ENCODE results near the gene TBX6. TPM values are rescaled to one million over a fixed set of nuclear protein-coding genes. Genes with fewer than 3 reads are reported as not detected.

Gene TBX6
- total RNA-seq, 1 experiment from 2014 or later, result 3.6 TPM

DNA sequence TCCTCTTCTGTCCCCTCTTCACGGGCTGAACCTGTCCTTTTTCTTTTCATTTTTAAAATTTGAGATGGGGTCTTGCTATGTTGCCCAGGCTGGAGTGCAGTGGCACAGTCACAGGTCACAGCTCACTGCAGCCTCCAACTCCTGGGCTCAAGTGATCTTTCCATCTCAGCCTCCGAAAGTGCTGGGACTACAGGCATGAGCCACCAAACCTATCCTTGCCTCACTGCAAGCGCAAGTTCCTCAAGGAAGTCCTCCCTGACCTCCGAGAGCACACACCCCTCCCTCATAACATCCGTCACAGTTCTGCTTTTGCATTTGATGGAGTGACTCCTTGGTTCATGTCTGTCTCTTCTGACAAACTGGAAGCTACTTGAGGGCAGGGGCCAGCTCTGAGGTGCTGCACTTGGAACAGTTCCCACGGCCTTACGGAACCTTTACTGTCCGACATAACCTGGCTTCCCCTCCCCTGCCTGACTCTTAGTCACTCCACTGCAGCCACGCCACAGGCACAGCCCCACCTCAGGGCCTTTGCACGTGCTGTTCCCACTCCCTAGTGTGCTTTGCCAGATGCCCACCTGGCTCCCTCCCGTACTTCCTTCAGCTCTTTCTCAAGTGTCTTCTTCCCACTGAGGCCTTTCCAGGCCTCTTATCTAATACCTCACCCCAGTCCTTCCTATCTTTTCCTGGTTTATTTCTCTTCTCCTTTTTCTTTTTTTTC lies 4.4 kb downstream of the TBX6 start:
- CTCF ChIA-PET, result no interaction called here
- TF ChIP-seq, protein P1, sequence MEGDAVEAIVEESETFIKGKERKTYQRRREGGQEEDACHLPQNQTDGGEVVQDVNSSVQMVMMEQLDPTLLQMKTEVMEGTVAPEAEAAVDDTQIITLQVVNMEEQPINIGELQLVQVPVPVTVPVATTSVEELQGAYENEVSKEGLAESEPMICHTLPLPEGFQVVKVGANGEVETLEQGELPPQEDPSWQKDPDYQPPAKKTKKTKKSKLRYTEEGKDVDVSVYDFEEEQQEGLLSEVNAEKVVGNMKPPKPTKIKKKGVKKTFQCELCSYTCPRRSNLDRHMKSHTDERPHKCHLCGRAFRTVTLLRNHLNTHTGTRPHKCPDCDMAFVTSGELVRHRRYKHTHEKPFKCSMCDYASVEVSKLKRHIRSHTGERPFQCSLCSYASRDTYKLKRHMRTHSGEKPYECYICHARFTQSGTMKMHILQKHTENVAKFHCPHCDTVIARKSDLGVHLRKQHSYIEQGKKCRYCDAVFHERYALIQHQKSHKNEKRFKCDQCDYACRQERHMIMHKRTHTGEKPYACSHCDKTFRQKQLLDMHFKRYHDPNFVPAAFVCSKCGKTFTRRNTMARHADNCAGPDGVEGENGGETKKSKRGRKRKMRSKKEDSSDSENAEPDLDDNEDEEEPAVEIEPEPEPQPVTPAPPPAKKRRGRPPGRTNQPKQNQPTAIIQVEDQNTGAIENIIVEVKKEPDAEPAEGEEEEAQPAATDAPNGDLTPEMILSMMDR (IDR thresholded peaks at IDR 0.05; ENCODE audit: unreplicated experiment), result no peak
- no TSS peak for BruUV-seq (replicated peaks)
- no peak for DNase-seq
- peaks cover 72% of the 10 kb centered on the region for H3K36me3 Mint-ChIP-seq (ENCODE audit: insufficient read depth, unreplicated experiment)
- intact Hi-C loops (cut with micrococcal nuclease; ENCODE audit: unreplicated experiment), result no loop called here
- no peaks in the 10 kb centered on the region for H3K9me3 Mint-ChIP-seq (ENCODE audit: low read depth, unreplicated experiment)
- no peak overlapping the region for H3K27ac Mint-ChIP-seq (ENCODE audit: unreplicated experiment)
- H3K4me3 Mint-ChIP-seq (ENCODE audit: low read depth, unreplicated experiment), result no peak overlapping the region
- no peaks in the 10 kb centered on the region for H3K27me3 Mint-ChIP-seq (ENCODE audit: unreplicated experiment)
- peaks cover 39% of the 10 kb centered on the region for H3K4me1 Mint-ChIP-seq (ENCODE audit: low read depth, unreplicated experiment)

DNA sequence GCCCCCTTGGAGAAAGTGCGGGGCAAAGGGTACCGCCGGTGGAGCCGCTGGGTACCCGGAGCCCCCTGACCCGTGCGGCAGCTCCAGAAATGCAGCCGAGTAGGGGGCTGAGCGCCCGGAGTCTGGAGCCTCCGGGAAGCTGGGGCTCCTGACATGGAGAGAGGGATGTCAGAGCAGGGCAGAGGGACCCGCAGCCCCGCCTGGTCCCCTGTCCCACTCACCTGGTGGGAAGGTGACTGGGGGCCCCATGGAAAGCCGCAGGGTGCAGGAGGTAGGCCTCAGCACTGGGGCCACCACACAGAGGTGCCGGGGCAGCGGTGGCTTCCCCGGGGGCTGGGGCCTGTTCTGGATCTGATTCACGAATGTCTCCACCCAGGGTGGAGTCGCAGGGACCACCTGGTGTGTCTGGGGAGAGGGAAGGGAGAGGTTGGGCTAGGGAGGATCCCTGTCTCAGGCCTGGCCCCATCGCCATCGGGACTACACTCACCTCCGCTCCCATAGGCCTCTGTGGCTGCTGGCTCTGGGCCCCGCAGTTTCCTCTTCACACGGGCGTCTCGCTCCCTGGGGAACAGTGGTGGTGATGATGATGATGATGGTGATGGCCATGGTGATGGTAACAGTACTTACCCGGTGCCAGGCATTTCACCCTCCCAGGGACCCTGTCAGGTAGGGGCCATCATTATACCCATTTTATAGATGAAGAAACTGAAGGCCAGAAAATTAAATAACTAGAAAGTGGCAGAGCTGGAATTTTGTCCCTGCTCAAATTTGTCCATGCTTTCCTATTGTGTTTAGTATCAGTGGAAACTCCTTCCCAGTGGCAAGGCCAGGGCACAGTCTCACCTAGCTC lies 5.2 kb downstream of the TBX6 start:
- Mint-ChIP-seq H3K27me3 (ENCODE audit: unreplicated experiment) (no peaks in the 10 kb centered on the region), H3K27ac (ENCODE audit: unreplicated experiment) (peak overlapping the region; percentile 28), H3K36me3 (ENCODE audit: insufficient read depth, unreplicated experiment) (peaks cover 72% of the 10 kb centered on the region), H3K4me1 (ENCODE audit: low read depth, unreplicated experiment) (peaks cover 30% of the 10 kb centered on the region), H3K9me3 (ENCODE audit: low read depth, unreplicated experiment) (no peaks in the 10 kb centered on the region), H3K4me3 (ENCODE audit: low read depth, unreplicated experiment) (no peak overlapping the region)
- no TSS peak for BruUV-seq (replicated peaks)
- TF ChIP-seq, protein P1 (IDR thresholded peaks at IDR 0.05; ENCODE audit: unreplicated experiment), result no peak
- DNase-seq, result no peak
- intact Hi-C loops (cut with micrococcal nuclease; ENCODE audit: unreplicated experiment), result no loop called here
- CTCF ChIA-PET, result no interaction called here

DNA sequence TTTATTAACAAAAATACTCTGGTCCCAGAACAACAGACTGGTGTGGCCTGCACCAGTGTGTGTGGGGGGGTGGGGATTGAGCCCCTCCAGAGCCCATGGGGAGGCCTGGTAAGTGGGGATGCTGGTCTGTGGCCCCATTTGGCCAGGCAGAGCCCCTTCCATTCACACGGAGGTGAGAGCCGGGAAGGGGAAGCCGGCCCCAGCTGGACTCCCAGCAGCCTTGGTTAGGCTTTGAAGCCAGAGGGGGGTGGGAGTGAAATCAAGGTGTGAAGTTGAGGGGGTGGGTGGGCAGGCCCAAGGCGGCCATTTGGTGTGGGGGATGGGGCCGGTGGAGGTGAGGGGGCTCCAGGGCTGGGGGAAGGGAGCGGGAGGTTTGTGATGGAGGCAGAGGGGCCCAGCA lies 5.9 kb downstream of the TBX6 start:
- H3K36me3 Mint-ChIP-seq (ENCODE audit: insufficient read depth, unreplicated experiment), result peaks cover 74% of the 10 kb centered on the region
- no peak for DNase-seq
- intact Hi-C loops (cut with micrococcal nuclease; ENCODE audit: unreplicated experiment), result no loop called here
- BruUV-seq (replicated peaks), result no TSS peak
- CTCF ChIA-PET, result no interaction called here
- no peaks in the 10 kb centered on the region for H3K9me3 Mint-ChIP-seq (ENCODE audit: low read depth, unreplicated experiment)
- no peak overlapping the region for H3K4me3 Mint-ChIP-seq (ENCODE audit: low read depth, unreplicated experiment)
- H3K27ac Mint-ChIP-seq (ENCODE audit: unreplicated experiment), result no peak overlapping the region
- TF ChIP-seq, protein P1 (IDR thresholded peaks at IDR 0.05; ENCODE audit: unreplicated experiment), result no peak
- peaks cover 28% of the 10 kb centered on the region for H3K4me1 Mint-ChIP-seq (ENCODE audit: low read depth, unreplicated experiment)
- H3K27me3 Mint-ChIP-seq (ENCODE audit: unreplicated experiment), result no peaks in the 10 kb centered on the region

DNA sequence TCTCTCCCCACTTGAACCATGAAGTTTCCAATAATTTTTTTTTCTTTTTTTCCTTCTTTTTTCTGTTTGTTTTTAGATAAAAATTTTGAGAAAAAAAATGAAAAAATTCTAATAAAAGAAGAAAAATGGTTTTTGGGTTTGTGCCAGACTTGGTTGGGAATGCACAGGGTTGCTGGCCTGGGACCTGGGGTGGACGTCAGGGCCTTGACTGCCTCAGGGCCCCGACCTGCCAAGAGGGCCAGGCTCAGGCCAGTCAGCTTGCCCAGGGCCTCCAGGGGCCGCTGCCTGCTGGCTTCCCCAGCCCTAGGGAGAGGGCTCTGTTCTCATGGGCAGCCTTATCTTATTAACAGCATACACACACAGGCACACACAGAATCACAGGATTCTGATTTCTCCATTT lies 6.5 kb downstream of the TBX6 start:
- CTCF ChIA-PET, result interaction anchor here (0.7 kb wide), 1 partner anchor 1231 kb away, joined by 3 read pairs; no protein-coding TSS in a partner anchor
- Mint-ChIP-seq H3K4me3 (ENCODE audit: low read depth, unreplicated experiment) (no peak overlapping the region), H3K27ac (ENCODE audit: unreplicated experiment) (no peak overlapping the region), H3K9me3 (ENCODE audit: low read depth, unreplicated experiment) (no peaks in the 10 kb centered on the region), H3K27me3 (ENCODE audit: unreplicated experiment) (no peaks in the 10 kb centered on the region), H3K36me3 (ENCODE audit: insufficient read depth, unreplicated experiment) (peaks cover 78% of the 10 kb centered on the region), H3K4me1 (ENCODE audit: low read depth, unreplicated experiment) (peaks cover 24% of the 10 kb centered on the region)
- TF ChIP-seq, protein P1 (IDR thresholded peaks at IDR 0.05; ENCODE audit: unreplicated experiment), result no peak
- no TSS peak for BruUV-seq (replicated peaks)
- intact Hi-C loops (cut with micrococcal nuclease; ENCODE audit: unreplicated experiment), result no loop called here
- DNase-seq, result no peak
